Measurements from ENCODE around the gene SMARCA4.

DNA sequence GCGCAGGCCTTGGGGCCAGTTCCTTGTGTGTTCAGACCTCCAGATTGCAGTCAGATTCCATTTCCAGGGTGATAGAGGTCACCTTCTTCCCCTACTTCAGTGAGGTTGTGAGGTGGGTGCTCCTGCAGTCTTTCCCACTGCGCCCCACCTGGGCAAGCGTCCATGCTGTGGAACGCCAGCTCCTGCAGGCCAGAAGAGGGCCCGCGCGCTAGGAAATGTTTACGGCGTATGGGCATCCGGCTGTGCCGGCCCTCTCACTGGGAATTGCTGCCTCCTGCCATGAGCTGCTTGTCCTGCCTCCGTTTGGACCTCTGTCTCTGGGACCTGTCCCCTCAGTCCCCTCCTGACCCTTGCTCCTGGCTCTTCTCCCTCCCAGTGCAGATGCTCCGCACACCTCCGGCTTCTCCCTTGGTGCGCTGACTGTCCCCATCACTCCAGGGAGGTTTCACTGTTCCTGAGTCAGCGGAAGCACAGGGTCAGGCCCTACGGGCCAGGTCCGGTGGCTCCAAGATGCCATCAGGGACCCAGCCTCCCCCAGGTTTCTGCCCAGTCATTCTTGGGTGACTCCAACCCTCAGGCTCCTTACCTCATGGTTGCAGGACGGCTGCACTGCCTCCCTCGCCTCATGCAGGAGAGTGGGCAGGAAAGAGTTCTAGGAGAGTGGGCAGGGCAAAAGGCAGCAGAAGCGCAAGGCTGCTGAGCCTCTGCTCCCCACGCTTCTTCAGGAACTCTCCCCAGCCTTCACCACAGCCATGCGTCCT is 56.6 kb downstream of the SMARCA4 start:
- TF ChIP-seq ZNF274 (IDR thresholded peaks at IDR 0.05; ENCODE audit: low read depth, low read length) (no peak), SUZ12 (IDR thresholded peaks at IDR 0.05; ENCODE audit: extremely low read depth, insufficient read depth, insufficient read length) (no peak)

Data from NT2/D1 (cell line).